Tibial artery (tissue), 4 donors: ENCODE data around the gene SYAP1.
A peak's percentile ranks its signal among the peaks of the same experiment; 100 is the strongest.

Experiments
- DNase-seq, 2 donors: peaks; one replicate each; pipeline ENCODE4 v3.0.0-alpha.2; 2019
- H3K27ac ChIP-seq, 2 donors: fragments of 200-600 bp; sonication (generic) in 1 of 2; 1 replicate in 1 of 2; 2 replicates in 1 of 2; pipeline ENCODE4 v1.5.1; 2018 to 2019; ENCODE audit warnings: mild to moderate bottlenecking in 1 of 2
- H3K27me3 ChIP-seq, 2 donors: fragments of 200-600 bp; sonication (generic) in 1 of 2; one replicate each; pipeline versions ENCODE4 v1.5.1 to v1.6.0; 2016 to 2019
- H3K36me3 ChIP-seq, 3 donors: fragments of 200-600 bp; sonication (generic) in 2 of 3; one replicate each; pipeline ENCODE4 v1.5.1; 2016 to 2019; ENCODE audit warnings: mild to moderate bottlenecking in 2 of 3
- H3K4me1 ChIP-seq, 4 donors: fragments of 200-600 bp; sonication (generic) in 2 of 4; 1 replicate in 3 of 4; 2 replicates in 1 of 4; pipeline ENCODE4 v1.5.1; 2016 to 2019
- H3K4me3 ChIP-seq, 2 donors: fragments of 200-600 bp; sonication (generic) in 1 of 2; 1 replicate in 1 of 2; 2 replicates in 1 of 2; pipeline ENCODE4 v1.5.1; 2018 to 2019; ENCODE audit warnings: mild to moderate bottlenecking in 2 of 2
- H3K9me3 ChIP-seq, 3 donors: fragments of 200-600 bp; sonication (generic) in 1 of 3; one replicate each; pipeline ENCODE4 v1.5.1; 2016 to 2019
- intact Hi-C: fragments of 100-400 bp; cut with DNase I; formaldehyde crosslinking; loops from one replicate; pipeline ENCODE4 v1.15.0; 2023; ENCODE audit warnings: low total_unique reads
- TF ChIP-seq, protein P1 (sequence below), 2 experiments: fragments of 200-600 bp in 1 of 2; fragments of 450-650 bp in 1 of 2; IDR thresholded peaks; one replicate each; pipeline ENCODE4 v1.5.1; 2017 to 2019; ENCODE audit warnings: antibody characterized with exemption in 2 of 2, mild to moderate bottlenecking in 1 of 2, moderate library complexity in 1 of 2

Gene SYAP1

DNA sequence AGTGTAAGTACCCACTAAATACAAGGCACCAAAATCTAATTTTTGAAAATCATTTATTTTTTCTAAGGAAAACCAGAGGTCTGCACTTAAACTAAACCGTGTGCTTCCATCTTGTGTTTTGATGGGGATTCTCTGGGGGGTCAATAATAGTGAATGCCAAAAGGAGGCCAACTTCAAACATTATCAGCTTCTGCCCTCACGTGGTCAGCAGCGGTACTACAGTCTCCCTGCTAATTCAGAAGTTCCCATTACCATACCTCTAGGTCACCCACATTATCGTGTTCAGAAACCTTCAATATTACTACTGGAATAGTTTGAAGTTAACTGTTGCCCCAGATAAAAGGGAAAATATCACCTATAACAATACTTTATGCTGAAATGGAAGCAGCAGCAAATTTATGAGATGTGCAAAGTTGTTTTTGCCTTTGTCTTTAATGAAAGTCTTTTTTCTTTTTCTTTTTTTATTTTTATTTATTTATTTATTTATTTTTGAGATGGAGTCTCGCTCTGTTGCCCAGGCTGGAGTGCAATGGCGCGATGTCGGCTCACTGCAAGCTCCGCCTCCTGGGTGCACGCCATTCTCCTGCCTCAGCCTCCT is 24.2 kb upstream of the SYAP1 start:
- Histone ChIP-seq H3K4me1 (no peaks in the 10 kb centered on the region), H3K4me3 (no peak overlapping the region), H3K27me3 (no peaks in the 10 kb centered on the region), H3K36me3 (peaks cover 0 to 38% (median 20%) of the 10 kb centered on the region in 3 donors), H3K9me3 (no peaks in the 10 kb centered on the region), H3K27ac (no peak overlapping the region)
- intact Hi-C loops, result no loop called here
- TF ChIP-seq, protein P1, sequence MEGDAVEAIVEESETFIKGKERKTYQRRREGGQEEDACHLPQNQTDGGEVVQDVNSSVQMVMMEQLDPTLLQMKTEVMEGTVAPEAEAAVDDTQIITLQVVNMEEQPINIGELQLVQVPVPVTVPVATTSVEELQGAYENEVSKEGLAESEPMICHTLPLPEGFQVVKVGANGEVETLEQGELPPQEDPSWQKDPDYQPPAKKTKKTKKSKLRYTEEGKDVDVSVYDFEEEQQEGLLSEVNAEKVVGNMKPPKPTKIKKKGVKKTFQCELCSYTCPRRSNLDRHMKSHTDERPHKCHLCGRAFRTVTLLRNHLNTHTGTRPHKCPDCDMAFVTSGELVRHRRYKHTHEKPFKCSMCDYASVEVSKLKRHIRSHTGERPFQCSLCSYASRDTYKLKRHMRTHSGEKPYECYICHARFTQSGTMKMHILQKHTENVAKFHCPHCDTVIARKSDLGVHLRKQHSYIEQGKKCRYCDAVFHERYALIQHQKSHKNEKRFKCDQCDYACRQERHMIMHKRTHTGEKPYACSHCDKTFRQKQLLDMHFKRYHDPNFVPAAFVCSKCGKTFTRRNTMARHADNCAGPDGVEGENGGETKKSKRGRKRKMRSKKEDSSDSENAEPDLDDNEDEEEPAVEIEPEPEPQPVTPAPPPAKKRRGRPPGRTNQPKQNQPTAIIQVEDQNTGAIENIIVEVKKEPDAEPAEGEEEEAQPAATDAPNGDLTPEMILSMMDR (IDR thresholded peaks at IDR 0.05), result peak; percentile 55 to 69
- peak; percentile 67 to 73 for DNase-seq

DNA sequence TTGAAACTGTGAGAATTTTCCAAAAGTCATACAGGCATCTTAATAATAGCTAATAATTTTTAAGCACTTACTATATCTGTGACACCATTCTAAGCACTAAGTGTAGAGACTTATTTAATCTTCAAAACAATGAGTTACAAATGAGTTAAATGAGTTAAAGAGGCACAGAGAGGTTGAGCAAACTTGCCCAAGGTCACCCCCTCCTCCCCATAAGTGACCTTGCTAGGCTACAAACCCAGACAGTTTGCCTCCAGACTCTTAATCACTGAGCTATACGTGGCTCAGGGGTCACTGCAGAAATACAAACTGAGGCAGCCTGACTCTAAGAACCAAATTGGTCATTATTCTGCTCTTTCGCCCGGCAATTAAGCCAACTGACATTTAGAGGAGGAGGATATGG is 22.5 kb upstream of the SYAP1 start:
- no peak overlapping the region for H3K27ac ChIP-seq
- no peaks in the 10 kb centered on the region for H3K4me1 ChIP-seq
- H3K9me3 ChIP-seq, result no peaks in the 10 kb centered on the region
- no peak for DNase-seq
- no peaks in the 10 kb centered on the region for H3K27me3 ChIP-seq
- TF ChIP-seq, protein P1 (IDR thresholded peaks at IDR 0.05), result no peak
- H3K36me3 ChIP-seq, result peaks cover 0 to 26% (median 12%) of the 10 kb centered on the region in 3 donors
- intact Hi-C loops, result no loop called here
- H3K4me3 ChIP-seq, result no peak overlapping the region

DNA sequence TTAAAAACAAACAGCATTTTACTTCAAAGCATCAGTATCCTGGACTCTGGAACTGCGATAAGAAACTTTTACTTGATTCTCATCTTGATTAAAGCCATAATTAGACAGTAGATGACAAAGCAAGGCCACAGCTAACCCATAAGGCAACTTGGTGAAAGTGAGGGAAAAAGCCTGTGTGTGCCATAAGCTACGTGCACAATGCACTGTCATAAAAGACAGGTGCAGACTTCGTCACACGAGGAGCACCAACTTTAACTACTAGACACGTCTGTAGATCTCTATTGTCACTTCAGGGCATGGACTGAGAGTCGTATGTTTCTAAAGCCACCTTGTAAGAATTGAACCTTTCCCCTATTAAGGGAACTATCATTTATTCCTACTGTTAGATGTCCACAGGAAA is 20.0 kb upstream of the SYAP1 start:
- H3K27me3 ChIP-seq, result no peaks in the 10 kb centered on the region
- H3K36me3 ChIP-seq, result peaks cover 0 to 11% (median 0%) of the 10 kb centered on the region in 3 donors
- H3K27ac ChIP-seq, result no peak overlapping the region
- TF ChIP-seq, protein P1 (IDR thresholded peaks at IDR 0.05), result no peak
- intact Hi-C loops, result no loop called here
- DNase-seq, result no peak
- no peaks in the 10 kb centered on the region for H3K9me3 ChIP-seq
- H3K4me1 ChIP-seq, result no peaks in the 10 kb centered on the region
- no peak overlapping the region for H3K4me3 ChIP-seq

DNA sequence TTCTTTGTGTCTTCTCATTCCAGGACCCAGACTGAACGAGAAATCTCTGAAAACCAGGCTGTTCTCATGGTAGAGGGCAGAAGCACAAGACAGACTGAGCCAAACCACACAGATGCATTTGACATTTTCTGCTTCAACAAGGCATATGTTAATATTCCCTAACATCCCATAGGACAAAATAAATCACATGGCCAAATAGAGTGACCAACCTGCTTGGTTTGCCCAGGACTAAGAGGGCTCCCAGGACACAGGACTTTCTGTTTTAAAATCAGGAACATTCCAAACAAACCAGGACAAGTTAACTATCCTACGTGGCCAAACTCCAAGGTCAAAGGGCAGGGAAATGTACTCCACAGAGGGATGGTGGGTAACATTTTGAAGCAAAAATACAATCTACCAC is 18.7 kb upstream of the SYAP1 start:
- TF ChIP-seq, protein P1 (IDR thresholded peaks at IDR 0.05), result no peak
- no peaks in the 10 kb centered on the region for H3K4me1 ChIP-seq
- no peak overlapping the region for H3K27ac ChIP-seq
- H3K4me3 ChIP-seq, result no peak overlapping the region
- H3K36me3 ChIP-seq, result peaks cover 0 to 11% (median 0%) of the 10 kb centered on the region in 3 donors
- intact Hi-C loops, result no loop called here
- H3K27me3 ChIP-seq, result no peaks in the 10 kb centered on the region
- DNase-seq, result no peak
- H3K9me3 ChIP-seq, result no peaks in the 10 kb centered on the region

DNA sequence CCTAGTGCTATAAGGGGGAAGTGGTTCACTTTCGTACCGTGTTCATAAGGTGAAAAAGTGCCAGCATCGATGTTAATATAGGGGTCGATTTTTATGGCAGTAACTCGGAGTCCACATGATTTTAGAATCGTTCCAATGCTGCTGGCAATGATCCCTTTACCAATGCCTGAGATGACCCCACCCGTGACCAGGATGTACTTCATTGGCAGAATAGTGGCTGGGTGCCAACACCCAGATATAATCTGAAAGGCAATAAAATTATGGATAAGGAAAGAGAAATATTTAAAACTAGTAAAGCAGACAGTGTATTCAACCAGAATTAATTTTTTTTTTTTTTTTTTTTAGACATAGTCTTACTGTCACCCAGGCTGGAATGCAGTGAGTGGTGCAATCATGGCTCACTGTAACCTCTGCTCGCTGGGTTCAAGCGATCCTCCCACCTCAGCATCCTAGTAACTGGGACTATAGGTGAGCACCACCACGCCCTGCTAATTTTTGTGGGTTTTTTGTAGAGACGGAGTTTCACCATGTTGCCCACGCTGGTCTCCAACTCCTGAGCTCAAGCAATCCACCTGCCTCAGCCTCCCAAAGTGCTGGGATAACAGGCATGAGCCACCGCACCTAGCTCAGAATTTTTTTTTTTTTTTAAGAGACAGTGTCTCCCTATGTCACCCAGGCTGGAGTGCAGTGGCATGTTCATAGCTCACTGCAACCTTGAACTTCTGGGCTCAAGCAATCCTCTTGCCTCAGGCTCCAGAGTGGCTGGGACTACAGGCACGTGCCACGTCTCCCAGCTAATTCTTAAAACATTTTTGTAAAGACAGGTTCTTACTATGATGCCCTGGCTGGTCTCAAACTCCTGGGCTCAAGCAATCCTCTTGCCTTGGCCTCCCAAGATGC is 16.5 kb upstream of the SYAP1 start:
- Histone ChIP-seq H3K4me1 (no peaks in the 10 kb centered on the region), H3K9me3 (no peaks in the 10 kb centered on the region), H3K36me3 (peaks cover 0 to 6% (median 0%) of the 10 kb centered on the region in 3 donors), H3K27ac (no peak overlapping the region), H3K4me3 (no peak overlapping the region), H3K27me3 (no peaks in the 10 kb centered on the region)
- TF ChIP-seq, protein P1 (IDR thresholded peaks at IDR 0.05), result no peak
- no peak for DNase-seq
- intact Hi-C loops, result no loop called here
